A549 treated with AZD9567 at 1 μM for 4 hours (cell line): ENCODE results near the gene TUBGCP4. TPM values are rescaled to one million over a fixed set of nuclear protein-coding genes. Genes with fewer than 3 reads are reported as not detected.

Source experiments
- total RNA-seq: library from RNA; stranded (reverse); fragments of 200-300 nt; extraction: Qiagen RNA extraction; gene quantifications from 5 replicates; pipeline ENCODE4 v1.2.3, GENCODE V29; 2022; ENCODE audit not compliant: insufficient read depth

TUBGCP4 gene
- total RNA-seq: 4.8 to 6.8 TPM (median 5.9 TPM) in 5 replicates

DNA sequence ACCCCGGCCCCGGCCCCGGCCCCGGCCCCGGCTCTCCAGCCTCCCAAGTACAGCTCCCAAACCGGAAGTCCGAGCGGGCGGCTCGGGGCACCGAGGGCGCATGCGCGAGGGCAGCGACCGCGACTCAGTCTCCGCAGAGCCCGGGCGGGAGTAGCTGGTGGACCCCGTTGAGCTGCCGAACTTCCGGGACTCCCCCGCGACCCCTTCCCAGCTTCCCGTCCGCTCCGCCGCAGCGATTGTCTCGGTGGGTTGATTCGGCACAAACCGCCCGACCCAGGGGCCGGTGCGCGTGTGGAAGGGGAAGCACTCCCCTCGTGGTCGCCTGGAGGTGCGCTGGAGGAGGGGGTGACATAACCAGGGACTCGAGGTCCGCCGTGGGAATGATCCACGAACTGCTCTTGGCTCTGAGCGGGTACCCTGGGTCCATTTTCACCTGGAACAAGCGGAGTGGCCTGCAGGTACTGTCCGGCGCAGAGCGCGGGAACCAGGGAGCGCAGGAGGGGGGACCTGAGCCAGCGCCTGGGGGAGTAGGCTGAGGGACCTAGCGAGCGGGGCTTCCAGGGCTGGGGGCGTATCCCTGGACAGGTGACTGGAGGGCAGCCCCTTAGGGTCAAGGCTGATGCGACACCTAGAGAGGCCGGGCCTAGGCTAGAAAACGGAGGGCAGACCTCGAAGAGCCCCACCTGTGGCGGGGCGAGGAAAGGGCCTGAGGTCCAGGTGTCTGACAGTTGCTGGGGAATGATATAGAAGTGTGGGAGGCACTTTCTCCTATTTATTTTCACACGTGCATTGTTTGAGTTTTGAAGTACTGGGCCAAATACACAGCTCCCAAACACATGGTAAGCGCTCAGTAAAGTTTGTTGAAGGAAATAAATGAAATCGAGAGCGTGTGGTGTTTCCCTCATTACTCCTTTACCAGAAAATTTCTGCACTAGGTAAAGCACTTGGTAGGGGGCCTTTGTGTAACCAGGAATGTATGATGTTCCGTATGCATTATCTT, at the start of gene TUBGCP4, which contains the start of gene ZSCAN29:
TSS of gene TUBGCP4 (plus strand) at position 127 of the 1,000 bp plus-strand sequence. CDS start at position 381, 254 bp downstream.
TSS of gene ZSCAN29 (minus strand) at position 69 of the 1,000 bp plus-strand sequence. CDS start 1,130 bp downstream, outside the sequence.

DNA sequence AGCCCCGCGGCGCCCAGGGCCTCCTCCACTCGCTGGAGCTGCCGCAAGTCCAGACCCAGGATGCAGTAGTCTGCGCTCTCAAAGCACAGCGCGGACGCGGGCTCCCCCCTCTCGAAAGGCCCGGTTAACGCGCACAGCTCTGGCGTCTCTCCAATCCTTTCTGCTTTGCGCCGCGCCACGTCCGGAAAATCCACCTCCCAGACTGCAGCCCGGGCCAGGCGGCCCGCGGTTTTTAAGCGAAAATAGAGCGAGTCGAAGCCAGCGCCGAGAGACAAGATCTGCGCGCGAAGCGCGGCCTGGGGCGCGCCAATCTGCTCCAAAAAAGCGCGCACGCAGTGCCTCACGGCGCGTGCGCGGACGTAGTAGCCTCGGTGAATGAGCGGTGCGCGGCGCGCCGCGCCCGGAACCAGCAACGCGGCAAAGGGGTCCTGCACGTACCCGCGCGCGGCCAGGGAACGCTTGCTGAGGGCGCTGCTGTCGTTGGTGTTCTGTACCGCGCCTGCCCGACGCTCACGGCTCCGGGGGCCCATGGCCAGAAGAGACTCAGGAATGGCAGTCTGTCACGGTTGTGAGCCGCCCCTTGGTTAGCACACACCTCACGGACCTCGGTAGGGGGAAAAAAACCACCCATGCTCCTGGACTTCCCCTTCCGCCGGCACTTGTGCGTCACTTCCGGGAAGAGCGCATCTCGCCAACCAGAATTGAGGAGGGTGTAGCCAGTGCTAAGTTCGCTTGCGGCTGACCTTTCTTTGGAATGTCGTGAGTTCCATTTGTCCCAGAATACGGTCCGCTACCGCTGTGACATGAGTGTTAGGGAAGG, 40.7 kb upstream of the TUBGCP4 start, which contains the start of gene LCMT2:
TSS of gene LCMT2 (minus strand) at position 614 of the 820 bp plus-strand sequence. CDS start at position 530, 84 bp downstream.

Other genes with a start within 250 kb of the TUBGCP4 start
- 7.1 to 19.2 TPM (median 7.4 TPM) in 5 replicates for gene TMEM62, start 237.5 kb upstream of the TUBGCP4 start, total RNA-seq
- 19.7 to 30.4 TPM (median 29.6 TPM) in 5 replicates for gene CCNDBP1, start 185.7 kb upstream of the TUBGCP4 start, total RNA-seq
- not detected in 5 replicates for gene EPB42, start 150.1 kb upstream of the TUBGCP4 start, total RNA-seq
- gene TGM5, start 104.2 kb upstream of the TUBGCP4 start, total RNA-seq: not detected in 5 replicates
- not detected in 5 replicates for gene TGM7, start 68.8 kb upstream of the TUBGCP4 start, total RNA-seq
- gene LCMT2, start 40.5 kb upstream of the TUBGCP4 start, total RNA-seq: 5.5 to 8.1 TPM (median 7.6 TPM) in 5 replicates
- gene ZSCAN29, start 58 bp upstream of the TUBGCP4 start, total RNA-seq: 6.9 to 12.3 TPM (median 9.5 TPM) in 5 replicates
- gene TP53BP1, start 122.1 kb downstream of the TUBGCP4 start, total RNA-seq: 15.3 to 16.7 TPM (median 16.1 TPM) in 5 replicates
- 0.66 to 0.77 TPM (median 0.69 TPM) in 5 replicates for gene MAP1A, start 146.5 kb downstream of the TUBGCP4 start, total RNA-seq
- gene PPIP5K1, start 219.1 kb downstream of the TUBGCP4 start, total RNA-seq: 5.0 to 8.9 TPM (median 5.2 TPM) in 5 replicates
- gene CKMT1B, start 222.9 kb downstream of the TUBGCP4 start, total RNA-seq: 2.3 to 4.8 TPM (median 3.6 TPM) in 4 of 5 replicates, not detected in the other
- 0.06 to 0.15 TPM (median 0.11 TPM) in 4 of 5 replicates, not detected in the other for gene STRC, start 247.7 kb downstream of the TUBGCP4 start, total RNA-seq